Hematopoietic multipotent progenitor cell treated with erythropoietin and hydrocortisone succinate and interleukin-3 and kit ligand, for 4 days (in vitro differentiated cells): Measurements from ENCODE around the gene PNMA6E.

ENCODE experiments used
- DNase-seq: peaks from one replicate; pipeline ENCODE4 v3.0.0-alpha.2; 2015

Gene PNMA6E

GRCh38 chrX:153382563-153383482, 18.3 kb downstream of the PNMA6E start:
- DNase-seq = no peak

GRCh38 chrX:153381684-153382532, 19.2 kb downstream of the PNMA6E start:
- DNase-seq = peak; percentile 78

- DNase-seq = no peak
Observed at GRCh38 chrX:153380691-153381090, 20.5 kb downstream of the PNMA6E start.

GRCh38 chrX:153379971-153380581, 21.1 kb downstream of the PNMA6E start:
- DNase-seq = peak; percentile 41

- no peak for DNase-seq
Observed at GRCh38 chrX:153379508-153379907, 21.6 kb downstream of the PNMA6E start.

GRCh38 chrX:153378607-153379006, 22.5 kb downstream of the PNMA6E start:
- no peak for DNase-seq

- no peak for DNase-seq
Observed at GRCh38 chrX:153377727-153378126, 23.4 kb downstream of the PNMA6E start.

GRCh38 chrX:153375571-153375970, 25.6 kb downstream of the PNMA6E start:
- DNase-seq = no peak

GRCh38 chrX:153374426-153374825, 26.7 kb downstream of the PNMA6E start:
- no peak for DNase-seq

- no peak for DNase-seq
Observed at GRCh38 chrX:153372949-153373348, 28.2 kb downstream of the PNMA6E start.

- no peak for DNase-seq
Observed at GRCh38 chrX:153371256-153371655, 29.9 kb downstream of the PNMA6E start.

- DNase-seq = no peak
Observed at GRCh38 chrX:153370293-153371055, 30.7 kb downstream of the PNMA6E start.

GRCh38 chrX:153366878-153367538, 34.1 kb downstream of the PNMA6E start:
- no peak for DNase-seq

GRCh38 chrX:153366119-153366518, 35.0 kb downstream of the PNMA6E start:
- no peak for DNase-seq

GRCh38 chrX:153365670-153366069, 35.5 kb downstream of the PNMA6E start:
- no peak for DNase-seq

- DNase-seq = no peak
Observed at GRCh38 chrX:153361781-153362397, 39.3 kb downstream of the PNMA6E start.

GRCh38 chrX:153357877-153358276, 43.3 kb downstream of the PNMA6E start:
- DNase-seq = no peak

- DNase-seq = no peak
Observed at GRCh38 chrX:153353416-153353815, 47.7 kb downstream of the PNMA6E start.

GRCh38 chrX:153352858-153353257, 48.3 kb downstream of the PNMA6E start:
- no peak for DNase-seq

- no peak for DNase-seq
Observed at GRCh38 chrX:153351981-153352380, 49.2 kb downstream of the PNMA6E start.

- DNase-seq = no peak
Observed at GRCh38 chrX:153349952-153350351, 51.2 kb downstream of the PNMA6E start.

GRCh38 chrX:153348421-153348820, 52.7 kb downstream of the PNMA6E start:
- no peak for DNase-seq
